HS-5 (cell line): ENCODE data around the gene NPS.

Experiments used
- DNase-seq: peaks from one replicate; pipeline ENCODE4 v3.0.0-alpha.2; 2012; ENCODE audit warnings: low read depth

NPS gene

DNA sequence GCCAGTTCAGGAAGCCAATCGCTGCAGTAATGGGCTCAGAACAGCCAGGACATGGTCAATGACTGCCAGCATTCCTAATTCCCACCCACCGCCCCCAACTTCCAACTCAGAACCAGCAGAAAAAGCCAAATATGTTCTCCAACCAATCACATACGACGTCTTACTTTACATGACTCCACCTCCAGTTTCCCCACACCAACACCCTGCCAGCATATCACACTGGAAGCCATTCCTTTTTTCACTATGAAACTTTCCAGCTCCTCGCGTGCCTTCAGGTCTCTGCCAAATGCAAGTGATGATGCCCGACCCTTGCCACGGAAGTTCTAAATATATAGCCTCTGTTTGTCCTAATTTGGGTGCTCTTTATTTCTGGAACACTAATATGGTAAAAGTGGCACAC lies 12.5 kb downstream of the NPS start:
- DNase-seq: no peak

DNA sequence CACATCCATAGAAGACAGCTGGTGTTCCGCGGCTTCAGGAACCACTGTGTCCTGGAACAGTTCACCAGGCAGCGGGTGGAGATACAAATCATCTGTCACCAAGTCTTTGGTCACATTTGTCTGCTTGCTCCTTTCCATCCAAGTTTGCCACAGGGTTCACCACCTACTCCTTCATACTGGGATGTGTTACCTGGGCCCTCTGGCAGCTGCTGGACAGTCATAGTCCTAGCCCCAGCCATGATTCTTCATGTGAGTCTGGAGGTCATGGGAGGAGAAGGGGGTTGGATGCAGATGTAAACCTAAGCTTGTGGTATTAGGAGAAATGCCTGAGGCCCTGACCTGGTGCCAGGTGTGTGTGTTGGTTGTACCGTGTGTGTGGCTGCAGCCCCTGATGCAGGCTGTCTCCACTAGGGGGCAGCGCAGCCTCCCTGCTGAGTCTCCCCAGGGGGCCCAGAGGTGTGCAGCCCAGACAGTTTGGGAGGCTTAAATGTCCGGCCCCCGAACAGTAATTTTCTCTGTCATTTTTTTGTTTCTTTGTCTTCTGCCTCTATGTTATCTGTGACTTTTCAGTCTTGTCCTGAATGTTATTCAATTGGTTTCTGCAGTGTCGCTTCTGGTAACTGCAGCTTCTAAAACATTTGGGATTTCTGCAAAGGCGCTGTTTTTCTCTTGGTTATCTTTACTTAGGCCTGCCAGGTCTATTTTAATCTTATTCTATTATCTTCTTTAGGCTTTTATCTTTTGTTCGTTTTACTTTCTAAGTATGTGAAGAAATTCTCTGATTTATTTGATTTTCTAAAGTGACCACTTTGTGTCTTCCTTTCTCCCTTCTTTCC lies 14.8 kb downstream of the NPS start:
- DNase-seq: no peak

DNA sequence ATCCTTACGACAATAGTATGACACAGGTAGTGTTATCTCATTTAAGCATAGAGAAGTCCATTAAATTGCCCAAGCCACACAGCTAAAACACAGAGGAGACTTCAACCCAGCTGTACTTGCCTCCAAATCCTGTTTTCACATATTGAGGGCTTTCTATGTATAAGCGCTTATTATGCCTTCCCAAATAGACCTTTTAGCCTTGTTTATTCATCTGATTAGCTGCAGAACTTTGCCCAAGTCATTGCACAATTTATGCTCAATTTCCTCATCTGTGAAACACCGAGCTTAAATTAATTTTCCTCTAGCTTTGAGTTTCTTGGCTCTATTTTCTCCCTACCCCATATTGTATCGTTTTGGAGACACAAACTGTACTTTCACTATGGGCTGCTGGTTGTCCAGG lies 15.5 kb downstream of the NPS start:
- DNase-seq: no peak

DNA sequence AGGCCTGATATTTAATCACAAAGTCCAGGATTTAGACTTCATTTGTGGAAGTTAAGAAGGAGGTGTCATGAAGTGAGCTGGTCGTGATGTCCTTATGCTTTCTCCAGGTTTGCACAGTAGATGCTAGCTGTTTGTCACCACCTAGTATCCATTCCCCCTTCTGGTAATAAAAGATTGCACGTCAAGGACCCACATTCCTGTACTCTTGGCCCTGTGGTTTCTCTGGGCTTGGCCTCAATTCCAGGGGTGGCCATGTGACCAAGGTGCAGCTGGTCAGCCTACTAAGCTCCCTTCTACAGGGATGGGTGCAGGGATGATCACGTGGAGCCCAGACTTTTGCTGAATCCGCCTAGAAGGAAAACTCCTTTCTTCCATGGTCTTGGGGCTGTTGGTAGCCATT lies 16.5 kb downstream of the NPS start:
- no peak for DNase-seq

DNA sequence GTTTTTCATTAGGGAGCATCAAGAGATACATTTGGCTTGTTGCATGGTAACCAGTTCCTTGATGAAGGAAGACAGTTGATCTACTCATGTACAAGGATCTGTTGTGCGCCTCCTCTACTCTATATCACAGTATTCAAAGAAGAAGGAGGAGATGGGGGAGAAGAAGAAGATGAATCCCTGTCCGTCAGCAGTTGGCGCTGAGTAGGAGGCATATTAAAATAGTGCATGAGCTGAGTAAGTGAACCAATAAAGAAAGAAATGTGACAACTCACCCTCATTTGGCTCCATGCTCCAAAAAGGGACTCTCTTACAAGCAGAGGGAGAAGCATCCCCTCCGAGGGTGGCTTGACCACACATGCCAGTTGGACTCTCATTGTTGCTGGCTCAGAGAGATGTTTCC lies 20.1 kb downstream of the NPS start:
- no peak for DNase-seq

DNA sequence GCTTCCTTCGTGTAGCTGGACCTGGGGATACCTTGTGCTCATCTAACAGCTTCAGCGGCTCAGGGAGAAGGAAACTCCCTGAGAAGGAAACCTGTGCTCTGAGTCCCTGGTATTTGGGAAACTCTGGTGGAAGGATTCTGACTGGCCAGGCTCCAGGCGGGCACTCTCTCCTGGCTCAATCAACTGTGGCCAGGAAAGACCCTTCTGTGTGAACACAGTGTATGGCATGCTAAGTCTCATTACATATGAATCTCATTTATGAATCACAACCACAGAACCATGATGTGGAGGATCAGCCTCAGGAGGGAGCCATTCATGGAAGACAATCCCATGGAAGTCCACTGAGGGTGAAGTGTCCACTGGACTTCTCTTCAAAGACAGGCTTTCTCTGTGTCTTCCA lies 20.9 kb downstream of the NPS start:
- no peak for DNase-seq

DNA sequence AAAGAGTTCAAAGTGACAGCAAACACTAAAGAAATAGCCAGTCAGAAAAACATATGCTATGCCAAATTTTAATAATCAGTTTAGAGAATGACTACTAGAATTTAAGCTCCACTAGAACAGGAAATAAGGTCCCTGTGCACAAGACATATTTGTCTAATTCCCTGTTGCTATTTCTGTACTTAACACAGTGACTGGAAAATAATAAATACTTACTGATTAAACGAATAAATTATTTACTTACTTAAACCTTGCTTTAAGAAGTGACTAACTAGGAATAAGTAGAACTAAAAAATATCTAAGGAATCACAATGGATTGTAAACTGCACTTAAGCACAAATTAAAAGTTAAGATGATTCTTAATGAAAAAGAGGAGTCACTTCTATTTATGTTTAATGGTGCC lies 22.3 kb downstream of the NPS start:
- DNase-seq: no peak

DNA sequence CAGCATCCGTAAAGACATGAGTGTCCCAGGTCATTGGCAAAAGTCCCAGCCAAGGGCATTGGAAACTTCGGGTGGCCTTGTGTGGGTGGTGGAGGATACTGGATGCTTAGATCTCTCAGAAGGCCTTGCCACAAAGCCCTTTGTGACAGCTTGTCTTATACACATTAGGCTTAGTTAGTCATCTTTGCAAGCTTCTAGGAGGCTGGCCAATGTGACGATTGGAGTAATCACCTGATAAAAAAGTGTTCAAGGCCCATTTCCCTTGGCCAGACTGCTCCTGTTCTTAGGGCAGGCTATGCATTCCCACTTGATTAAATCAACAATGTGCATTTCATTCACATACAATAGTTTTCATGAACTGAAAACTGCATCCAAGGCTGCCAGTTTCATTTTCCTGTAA lies 26.9 kb downstream of the NPS start:
- DNase-seq: no peak

DNA sequence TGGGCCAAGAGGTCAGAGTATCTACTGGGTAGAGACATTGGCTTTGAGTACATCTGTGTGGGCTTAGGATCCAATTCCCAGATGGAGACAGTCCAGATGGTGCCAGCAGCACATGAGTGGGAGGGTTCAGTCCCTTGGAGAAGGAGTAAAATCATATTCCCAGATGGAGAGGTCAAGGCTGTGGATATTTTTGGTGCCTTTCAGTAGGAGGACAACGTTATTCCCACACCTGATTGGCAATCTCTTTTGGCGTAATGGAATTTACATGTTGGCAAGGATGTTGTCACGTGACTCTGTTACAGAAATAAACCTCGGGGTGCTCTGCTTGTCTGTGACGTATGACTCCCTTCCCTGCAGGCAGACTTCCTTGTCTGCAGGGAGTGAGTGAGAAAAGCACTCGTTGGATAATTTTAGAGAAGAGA lies 27.6 kb downstream of the NPS start:
- no peak for DNase-seq

DNA sequence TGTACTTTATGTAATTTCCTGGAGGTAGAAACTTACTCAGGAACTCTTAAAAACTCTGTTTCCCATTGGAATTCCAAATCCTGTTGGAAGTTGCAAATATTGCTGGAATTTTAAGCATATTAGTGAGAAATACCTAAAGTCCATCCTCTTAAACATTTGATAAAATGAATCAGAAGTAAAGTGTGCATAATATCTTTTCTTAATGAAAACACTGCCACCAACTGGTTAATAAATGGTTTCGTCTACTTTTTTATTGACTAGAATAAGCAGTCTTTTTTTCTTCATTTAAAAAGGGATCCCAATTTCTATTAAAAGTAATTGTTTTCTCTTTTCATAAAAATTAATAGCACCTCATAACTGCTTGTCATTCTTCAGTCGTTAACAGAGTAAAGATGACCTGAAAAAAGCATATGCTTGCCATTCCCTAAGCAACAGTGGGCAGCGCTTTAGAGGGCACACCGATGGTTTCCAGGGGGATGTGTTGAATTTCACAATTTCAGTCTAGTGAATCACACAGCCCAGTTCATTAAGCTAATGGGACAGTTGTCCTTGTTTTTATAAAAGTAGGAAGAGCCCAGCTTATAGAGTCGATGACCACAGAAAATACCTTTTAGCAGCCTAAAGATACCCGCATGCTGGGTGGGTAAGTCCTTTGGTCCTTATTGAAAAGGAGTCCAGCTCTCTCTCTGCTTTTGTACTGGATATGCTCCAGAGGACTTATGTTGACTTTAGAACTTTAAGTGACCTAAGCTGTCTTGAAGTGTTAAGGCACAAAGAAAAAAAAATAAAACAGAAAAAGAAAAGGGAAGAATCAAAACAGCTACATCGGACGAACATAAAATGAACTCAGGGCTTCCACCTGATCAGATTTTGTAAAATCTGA lies 28.5 kb downstream of the NPS start:
- DNase-seq: no peak

DNA sequence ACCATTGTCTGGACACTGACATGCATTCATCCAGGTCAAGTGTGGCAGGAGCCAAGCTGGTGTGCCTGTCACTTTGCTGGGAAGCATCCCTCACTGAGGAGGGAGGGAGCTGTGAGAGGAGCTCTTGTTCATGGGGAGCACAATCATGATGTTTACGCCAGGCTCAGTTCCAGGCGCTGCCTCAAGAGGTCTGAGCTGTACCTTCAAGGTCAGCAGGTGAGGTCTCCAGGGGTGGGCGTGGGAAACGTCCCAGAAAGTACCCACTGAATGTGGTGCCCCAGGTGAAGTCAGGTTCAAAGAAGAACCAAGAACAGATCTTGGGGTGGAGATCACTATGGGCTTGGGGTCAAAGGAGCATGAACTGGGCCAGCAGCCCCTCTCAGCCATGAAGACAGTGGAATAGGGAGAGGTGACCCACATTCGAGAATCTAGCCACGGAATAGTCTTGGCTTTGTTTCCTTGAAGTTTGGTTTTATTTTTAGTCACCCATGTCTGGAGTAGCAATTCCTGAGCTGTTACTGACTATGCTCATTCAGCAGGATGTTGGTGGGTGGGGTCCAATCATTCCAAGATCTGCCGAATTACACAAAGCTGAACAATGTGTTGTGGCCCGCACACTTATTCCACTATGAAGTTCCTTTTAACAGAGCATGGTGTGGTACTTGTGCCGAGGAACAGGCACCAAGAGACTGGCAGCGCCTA lies 29.3 kb downstream of the NPS start:
- DNase-seq: no peak

DNA sequence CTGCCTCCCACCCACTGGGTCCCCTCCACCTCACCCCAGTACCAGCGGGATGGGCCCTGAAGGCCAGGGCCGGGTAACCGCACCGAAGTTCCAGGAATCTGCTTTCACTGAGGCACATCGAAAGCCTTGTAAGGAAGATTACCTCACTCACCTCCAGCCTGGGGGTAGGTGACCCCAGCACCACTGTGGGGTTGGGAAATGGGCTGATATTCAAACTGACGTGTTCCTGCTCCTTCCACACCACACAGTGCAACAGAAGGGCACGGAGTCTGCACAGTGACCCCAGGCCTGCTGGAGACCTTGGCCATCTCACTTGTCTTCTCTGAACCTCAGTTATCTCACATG lies 29.8 kb downstream of the NPS start:
- DNase-seq: no peak

DNA sequence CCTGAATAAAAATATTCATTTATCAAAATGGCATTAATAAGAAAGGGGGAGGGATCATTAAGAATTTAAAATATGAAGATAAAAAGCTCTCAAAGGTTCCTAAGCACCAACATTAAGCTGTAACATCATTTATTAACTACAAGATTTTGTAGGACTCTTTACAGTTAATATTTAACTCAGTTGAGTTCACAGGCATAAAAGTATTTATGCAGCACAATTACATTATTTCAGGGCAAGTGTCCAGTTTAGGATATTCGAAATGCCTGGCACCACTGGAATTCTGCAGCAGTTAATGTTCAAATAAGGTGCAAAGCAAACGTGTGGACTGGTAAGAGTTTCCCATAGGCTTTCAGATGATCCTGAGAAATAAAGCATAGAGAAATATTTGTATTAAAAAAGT lies 30.5 kb downstream of the NPS start:
- no peak for DNase-seq

DNA sequence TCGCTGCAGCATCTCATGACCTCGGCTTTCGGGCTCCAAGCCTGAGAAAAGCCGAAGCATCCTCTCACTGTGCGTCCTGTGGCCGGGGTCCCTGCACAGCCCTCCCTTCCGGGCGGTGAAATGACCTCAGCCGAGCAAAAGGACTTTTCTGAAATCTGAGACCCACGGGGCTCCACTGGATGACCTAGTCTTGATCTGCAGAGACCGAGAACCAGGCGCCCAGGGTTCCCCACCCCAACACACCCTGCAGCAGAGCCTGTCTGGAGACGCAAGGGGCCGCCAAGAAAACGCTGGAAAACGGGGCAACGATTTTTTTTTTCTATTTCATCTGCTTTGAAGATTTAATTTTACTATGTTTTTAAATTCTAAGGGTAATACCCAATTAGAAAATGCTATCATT lies 31.7 kb downstream of the NPS start:
- no peak for DNase-seq

DNA sequence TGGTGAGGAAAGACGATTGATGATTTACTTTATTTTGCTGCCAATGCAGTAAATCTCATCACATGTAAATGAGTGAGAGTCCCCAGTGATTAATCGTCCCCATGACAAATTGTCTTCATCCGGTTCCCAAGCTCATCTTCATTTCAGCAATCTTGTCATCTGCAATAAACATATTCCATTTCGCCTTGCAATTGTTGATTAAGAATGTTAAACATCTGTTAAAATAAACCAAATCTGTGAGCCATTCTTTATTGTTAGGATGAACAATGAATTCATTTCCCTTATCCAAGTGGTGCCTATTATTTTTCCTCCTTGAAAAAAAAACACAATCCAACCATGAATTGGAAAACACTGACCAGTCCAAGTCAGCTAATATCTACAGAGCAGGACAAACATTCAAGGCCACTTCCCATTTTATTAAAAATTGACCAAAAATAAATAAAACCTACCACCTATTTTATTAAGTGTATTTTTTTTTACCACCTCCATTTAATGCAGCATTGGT lies 36.5 kb downstream of the NPS start:
- no peak for DNase-seq

DNA sequence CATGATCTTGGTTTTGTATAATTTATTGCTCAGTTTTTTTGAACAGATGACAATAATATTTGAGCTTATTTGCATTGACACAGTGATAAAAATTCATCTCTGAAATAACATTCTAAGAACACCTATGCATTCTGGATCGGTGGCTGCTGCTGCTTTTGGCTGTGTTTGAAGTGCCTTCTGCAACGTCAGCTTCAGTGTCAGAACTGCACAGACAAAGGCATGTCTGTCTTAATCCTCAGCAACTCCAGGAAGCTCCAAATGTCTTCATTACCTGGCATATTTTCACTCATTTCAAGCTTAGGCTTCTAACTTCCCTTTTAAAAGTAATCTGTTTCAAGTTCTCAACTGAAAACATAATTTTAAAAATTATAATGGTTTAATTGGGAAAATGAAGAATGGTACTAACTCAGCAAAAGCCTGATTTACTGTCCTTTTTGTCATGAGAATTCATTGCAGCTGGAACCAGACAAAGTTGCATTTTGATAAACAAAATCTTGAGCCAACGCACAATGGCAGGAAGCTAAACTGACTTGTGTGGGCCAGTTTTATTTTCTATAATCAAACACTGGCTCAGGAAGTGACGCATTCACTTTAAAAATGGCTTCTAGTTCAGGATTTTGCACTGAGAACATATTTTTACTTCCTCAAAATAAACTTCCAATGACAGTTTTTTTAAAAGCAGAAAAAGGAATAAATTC lies 38.7 kb downstream of the NPS start:
- DNase-seq: no peak

DNA sequence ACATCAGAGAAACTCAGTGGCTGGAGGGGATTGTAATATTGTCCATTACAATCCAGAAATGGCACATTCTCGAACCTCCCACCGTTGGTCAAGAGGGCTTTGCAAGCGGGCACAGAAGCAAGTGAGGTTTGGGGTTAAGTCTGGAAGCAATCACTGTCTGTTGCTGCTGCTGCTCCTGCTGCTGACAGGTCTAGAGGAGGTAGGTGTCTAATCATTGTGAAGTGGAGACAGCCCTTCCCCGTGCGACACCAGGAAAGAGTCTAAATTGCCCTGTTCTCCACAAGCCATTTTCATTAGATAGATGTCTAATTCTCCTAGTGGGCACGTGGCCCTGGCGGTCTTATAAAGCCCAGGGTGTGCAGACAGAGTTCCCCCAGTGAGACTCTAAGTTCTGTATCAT lies 43.5 kb downstream of the NPS start:
- no peak for DNase-seq

DNA sequence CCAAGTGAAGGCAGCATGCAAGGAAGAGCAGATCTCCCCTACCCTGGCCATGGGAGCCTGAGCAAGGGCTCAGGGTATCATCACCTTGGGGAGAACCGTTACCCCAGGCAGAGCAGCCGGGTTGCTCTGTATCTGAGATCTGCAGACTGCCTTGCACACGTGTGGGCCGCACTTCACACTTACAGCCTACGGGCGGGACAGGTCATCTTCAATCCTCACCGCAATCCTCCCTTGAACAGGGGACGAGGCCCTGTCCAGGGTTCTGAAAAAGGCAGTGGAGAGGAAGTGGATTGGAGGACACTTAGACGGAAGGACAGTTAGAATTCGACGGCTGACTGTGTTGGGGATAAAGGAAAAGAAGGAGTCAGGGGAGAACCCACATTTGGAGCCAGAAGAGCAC lies 51.4 kb downstream of the NPS start:
- no peak for DNase-seq
